Gastrocnemius medialis (tissue), 4 donors: ENCODE results near the gene SUGT1.

ENCODE experiments used
- CTCF ChIP-seq, 5 experiments: fragments of 450-650 bp in 3 of 5; fragments of 200-600 bp in 2 of 5; sonication (generic) in 2 of 5; IDR thresholded peaks in 4 of 5; conservative IDR thresholded peaks in 1 of 5; 1 replicate in 4 of 5; 2 replicates in 1 of 5; pipeline ENCODE4 v1.5.1; 2016 to 2019; ENCODE audit warnings: antibody characterized with exemption in 5 of 5, mild to moderate bottlenecking in 3 of 5, moderate library complexity in 3 of 5
- POLR2A ChIP-seq, 2 donors: fragments of 450-650 bp; IDR thresholded peaks; one replicate each; pipeline ENCODE4 v1.6.1; 2017; ENCODE audit warnings: antibody characterized with exemption in 2 of 2, mild to moderate bottlenecking in 2 of 2, moderate library complexity in 2 of 2

GRCh38 chr13:52736891-52737290, 84.3 kb downstream of the SUGT1 start:
- TF ChIP-seq CTCF (IDR thresholded peaks at IDR 0.05 in 4 of 5, conservative IDR thresholded peaks at IDR 0.05 in 1 of 5) (no peak), POLR2A (IDR thresholded peaks at IDR 0.05) (no peak)
